ENCODE data around the gene PTGIS.

PTGIS gene

DNA sequence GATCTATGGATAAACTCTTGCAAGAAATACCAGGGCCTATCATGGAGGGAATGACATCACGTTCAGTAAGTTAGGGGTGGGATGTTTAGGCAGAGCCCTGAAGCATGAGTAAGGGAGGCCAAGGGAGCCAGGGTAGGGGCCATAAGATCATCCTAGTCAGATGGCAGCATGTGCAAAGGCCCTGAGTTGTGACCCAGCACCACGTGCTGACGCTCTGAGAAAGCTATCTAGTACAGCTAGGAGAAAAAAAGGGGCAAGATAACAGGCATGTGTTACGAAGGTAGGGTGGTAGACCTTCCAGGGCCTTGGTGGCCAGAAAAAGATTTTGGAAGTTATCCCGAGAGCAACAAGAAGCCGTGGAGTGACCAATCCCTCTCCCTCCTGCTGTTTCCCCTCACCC lies 107.8 kb downstream of the PTGIS start:
- no peak overlapping the region for H3K4me3 ChIP-seq (ENCODE audit: low read depth, low read length)
- TF ChIP-seq, protein P1, sequence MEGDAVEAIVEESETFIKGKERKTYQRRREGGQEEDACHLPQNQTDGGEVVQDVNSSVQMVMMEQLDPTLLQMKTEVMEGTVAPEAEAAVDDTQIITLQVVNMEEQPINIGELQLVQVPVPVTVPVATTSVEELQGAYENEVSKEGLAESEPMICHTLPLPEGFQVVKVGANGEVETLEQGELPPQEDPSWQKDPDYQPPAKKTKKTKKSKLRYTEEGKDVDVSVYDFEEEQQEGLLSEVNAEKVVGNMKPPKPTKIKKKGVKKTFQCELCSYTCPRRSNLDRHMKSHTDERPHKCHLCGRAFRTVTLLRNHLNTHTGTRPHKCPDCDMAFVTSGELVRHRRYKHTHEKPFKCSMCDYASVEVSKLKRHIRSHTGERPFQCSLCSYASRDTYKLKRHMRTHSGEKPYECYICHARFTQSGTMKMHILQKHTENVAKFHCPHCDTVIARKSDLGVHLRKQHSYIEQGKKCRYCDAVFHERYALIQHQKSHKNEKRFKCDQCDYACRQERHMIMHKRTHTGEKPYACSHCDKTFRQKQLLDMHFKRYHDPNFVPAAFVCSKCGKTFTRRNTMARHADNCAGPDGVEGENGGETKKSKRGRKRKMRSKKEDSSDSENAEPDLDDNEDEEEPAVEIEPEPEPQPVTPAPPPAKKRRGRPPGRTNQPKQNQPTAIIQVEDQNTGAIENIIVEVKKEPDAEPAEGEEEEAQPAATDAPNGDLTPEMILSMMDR (IDR thresholded peaks at IDR 0.05; ENCODE audit: control insufficient read depth, extremely low read depth, insufficient read depth): no peak
- DNase-seq (ENCODE audit: low read depth): no peak

DNA sequence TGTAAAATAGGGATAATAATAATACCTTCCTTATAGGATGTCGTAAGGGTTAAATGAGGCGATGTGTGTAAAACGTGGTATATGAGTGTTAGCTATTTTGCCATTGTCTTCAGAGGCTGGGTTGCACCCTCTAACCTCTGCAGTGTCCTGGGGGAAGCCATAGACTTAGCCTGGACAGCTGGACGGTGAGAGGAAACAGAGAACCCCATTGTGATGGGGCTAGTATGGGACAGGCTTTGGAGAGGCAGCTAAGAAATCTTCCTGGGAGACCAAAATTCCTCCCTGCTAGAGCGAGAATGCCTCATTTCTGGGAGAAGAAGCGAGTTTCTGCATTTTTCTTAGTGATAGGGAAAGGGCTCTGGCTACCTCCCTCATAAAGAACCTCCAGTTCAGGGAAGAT lies 108.3 kb downstream of the PTGIS start:
- no peak overlapping the region for H3K4me3 ChIP-seq (ENCODE audit: low read depth, low read length)
- DNase-seq (ENCODE audit: low read depth): no peak
- TF ChIP-seq, protein P1 (IDR thresholded peaks at IDR 0.05; ENCODE audit: control insufficient read depth, extremely low read depth, insufficient read depth): no peak

DNA sequence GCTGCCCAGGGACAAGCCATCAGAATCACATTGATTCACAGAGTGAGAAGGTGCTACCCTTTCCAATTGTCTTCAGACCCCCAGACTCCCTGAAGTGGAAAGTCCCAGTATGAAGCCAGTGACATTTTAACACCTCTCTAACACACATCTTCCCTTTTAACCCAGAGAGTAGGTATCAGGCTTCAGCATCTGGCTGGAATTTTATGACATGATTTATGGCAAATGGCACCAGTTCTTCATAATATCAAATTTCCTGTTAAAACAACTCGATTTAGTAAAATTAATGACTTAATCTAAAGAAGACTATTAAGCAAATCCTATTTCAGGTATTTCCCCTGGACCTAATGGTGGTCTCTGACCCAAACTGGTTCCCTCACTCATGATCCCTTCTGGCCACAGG lies 110.5 kb downstream of the PTGIS start:
- no peak for DNase-seq (ENCODE audit: low read depth)
- H3K4me3 ChIP-seq (ENCODE audit: low read depth, low read length): no peak overlapping the region

DNA sequence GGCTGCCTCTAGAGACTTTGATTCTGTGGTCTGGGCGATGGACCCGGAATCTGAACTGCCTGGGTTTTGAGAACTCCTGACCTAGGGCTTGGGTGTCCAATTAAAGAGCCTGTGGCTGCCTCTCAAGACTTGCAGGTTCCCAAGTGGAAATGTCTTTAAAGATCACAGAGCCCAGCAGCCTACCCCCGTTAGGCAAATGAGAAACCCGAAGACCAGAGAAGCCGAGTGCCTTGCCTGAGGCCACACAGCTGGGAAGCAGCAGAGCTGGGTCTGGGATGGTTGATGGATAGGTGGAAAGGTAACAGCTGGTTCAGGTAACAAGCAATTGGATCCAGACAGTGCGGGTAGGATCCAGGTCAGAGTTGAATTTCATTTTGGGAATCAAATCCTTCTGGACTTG lies 111.3 kb downstream of the PTGIS start:
- TF ChIP-seq, protein P1 (IDR thresholded peaks at IDR 0.05; ENCODE audit: control insufficient read depth, extremely low read depth, insufficient read depth): no peak
- H3K4me3 ChIP-seq (ENCODE audit: low read depth, low read length): no peak overlapping the region
- no peak for DNase-seq (ENCODE audit: low read depth)

More for the DNA sequence above, 110.5 kb downstream of the PTGIS start:
- TF ChIP-seq, protein P1 (IDR thresholded peaks at IDR 0.05; ENCODE audit: control insufficient read depth, extremely low read depth, insufficient read depth): no peak

DNA sequence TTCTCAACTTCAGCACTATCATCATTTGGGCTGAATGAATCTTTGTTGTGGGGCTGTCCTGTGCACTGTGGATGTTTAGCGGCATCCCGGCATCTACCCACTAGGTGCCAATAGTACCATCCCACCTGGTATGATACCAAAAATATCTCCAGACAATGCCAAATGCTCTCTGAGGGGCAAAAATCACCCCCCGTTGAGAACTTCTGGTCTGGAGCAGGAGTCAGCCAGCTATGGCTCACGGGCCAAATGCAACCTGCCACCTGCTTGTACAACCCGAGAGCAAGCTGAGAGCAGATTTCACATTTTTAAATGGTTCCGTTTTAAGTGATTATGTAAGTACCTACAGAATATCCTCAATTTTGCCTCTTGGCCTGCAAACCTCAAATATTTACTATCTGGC lies 112.2 kb downstream of the PTGIS start:
- no peak for DNase-seq (ENCODE audit: low read depth)
- TF ChIP-seq, protein P1 (IDR thresholded peaks at IDR 0.05; ENCODE audit: control insufficient read depth, extremely low read depth, insufficient read depth): no peak

More for the DNA sequence above, 112.2 kb downstream of the PTGIS start:
- no peak overlapping the region for H3K4me3 ChIP-seq (ENCODE audit: low read depth, low read length)
